GM12878 (cell line): ENCODE data around the gene LGMN. TPM values are rescaled to one million over a fixed set of nuclear protein-coding genes. Genes with fewer than 3 reads are reported as not detected.

Source experiments
- CHD4 ChIP-seq: fragments of 200-600 bp; sonication (generic); IDR thresholded peaks from 2 replicates; pipeline ENCODE4 v1.6.1; 2016; ENCODE audit warnings: mild to moderate bottlenecking
- FOXK2 ChIP-seq: fragments of 450-650 bp; IDR thresholded peaks from 2 replicates; pipeline ENCODE4 v1.6.1; 2017; ENCODE audit warnings: mild to moderate bottlenecking, moderate library complexity
- IKZF2 ChIP-seq, 2 experiments: fragments of 450-650 bp; IDR thresholded peaks; 2 replicates each; pipeline ENCODE4 v1.6.1; 2017; ENCODE audit warnings: mild to moderate bottlenecking in 2 of 2, moderate library complexity in 2 of 2
- IRF4 ChIP-seq: IDR thresholded peaks from 2 replicates; pipeline ENCODE4 v1.6.1; 2011; ENCODE audit warnings: low read depth, low read length
- KDM1A ChIP-seq: fragments of 200-600 bp; sonication (generic); IDR thresholded peaks from 2 replicates; pipeline ENCODE4 v1.6.1; 2016; ENCODE audit warnings: borderline replicate concordance
- MXI1 ChIP-seq: fragments of 150-350 bp; IDR thresholded peaks from 2 replicates; pipeline ENCODE4 v1.6.1; 2011; ENCODE audit warnings: low read depth, mild to moderate bottlenecking, inconsistent platforms, low read length, improper control_type of control experiment
- NFXL1 ChIP-seq: fragments of 450-650 bp; IDR thresholded peaks from 2 replicates; pipeline ENCODE4 v1.6.1; 2017; ENCODE audit warnings: antibody characterized with exemption, mild to moderate bottlenecking, borderline replicate concordance
- POLR2AphosphoS5 ChIP-seq: IDR thresholded peaks from 2 replicates; pipeline ENCODE4 v1.6.1; 2011; ENCODE audit warnings: mild to moderate bottlenecking, low read length, inconsistent platforms
- PRDM15 ChIP-seq: fragments of 450-650 bp; formaldehyde crosslinking; IDR thresholded peaks from 2 replicates; pipeline ENCODE4 v1.4.0; 2020; ENCODE audit warnings: mild to moderate bottlenecking, moderate library complexity
- RB1 ChIP-seq: fragments of 450-650 bp; formaldehyde crosslinking; IDR thresholded peaks from 2 replicates; pipeline ENCODE4 v1.6.1; 2017; ENCODE audit warnings: mild to moderate bottlenecking, borderline replicate concordance
- RELA ChIP-seq: fragments of 450-650 bp; IDR thresholded peaks from 2 replicates; pipeline ENCODE4 v1.8.0; 2014; ENCODE audit warnings: borderline replicate concordance; ENCODE audit not compliant: partially characterized antibody
- SIX5 ChIP-seq: IDR thresholded peaks from 2 replicates; pipeline ENCODE4 v1.6.1; 2011; ENCODE audit warnings: mild to moderate bottlenecking, low read depth, low read length, moderate library complexity; ENCODE audit not compliant: severe bottlenecking
- SMARCA5 ChIP-seq: fragments of 450-650 bp; IDR thresholded peaks from 2 replicates; pipeline ENCODE4 v1.6.1; 2017; ENCODE audit warnings: mild to moderate bottlenecking
- SREBF2 ChIP-seq: IDR thresholded peaks from 2 replicates; pipeline ENCODE4 v1.6.1; 2012; ENCODE audit warnings: mild to moderate bottlenecking, low read length
- SUPT20H ChIP-seq: IDR thresholded peaks from 2 replicates; pipeline ENCODE4 v1.6.1; 2011; ENCODE audit warnings: low read depth, mild to moderate bottlenecking, low read length, moderate library complexity, borderline replicate concordance; ENCODE audit not compliant: control insufficient read depth
- TCF7 ChIP-seq: IDR thresholded peaks from 2 replicates; pipeline ENCODE4 v1.6.1; 2014; ENCODE audit warnings: antibody characterized with exemption, borderline replicate concordance
- YBX1 ChIP-seq: fragments of 450-650 bp; IDR thresholded peaks from 2 replicates; pipeline ENCODE4 v1.6.1; 2016; ENCODE audit warnings: antibody characterized with exemption
- ZNF274 ChIP-seq: IDR thresholded peaks from one replicate; pipeline ENCODE4 v1.8.0; 2011; ENCODE audit not compliant: insufficient read length, insufficient read depth
- ZNF622 ChIP-seq: fragments of 450-650 bp; IDR thresholded peaks from 2 replicates; pipeline ENCODE4 v1.6.1; 2017; ENCODE audit warnings: mild to moderate bottlenecking, inconsistent platforms
- polyA plus RNA-seq, 11 experiments: library from polyadenylated mRNA; depleted of rRNA in 4 of 11; unstranded in 6 of 11; stranded (reverse) in 5 of 11; fragments of >200 nt; fragmentation: Nextera tagmentation in 4 of 11; fragmentation: Illumina TruSeq in 1 of 11; extraction: Ambion mirVana in 4 of 11; extraction: Trizol in 1 of 11; gene quantifications; 1 replicate in 1 of 11; 2 replicates in 10 of 11; pipeline versions ENCODE4 v1.2.1 to v1.2.3, GENCODE V29; 2011 to 2016; ENCODE audit warnings: inconsistent platforms in 2 of 11, missing spikeins in 2 of 11, low read depth in 1 of 11
- total RNA-seq, 4 experiments: library from RNA; depleted of rRNA in 3 of 4; stranded (reverse); fragments of >200 nt in 3 of 4; fragmentation: Illumina TruSeq in 1 of 4; extraction: Trizol in 1 of 4; gene quantifications; 2 replicates each; pipeline versions ENCODE4 v1.2.1 to v1.2.3, GENCODE V29; 2013 to 2021
- TF ChIP-seq, protein P1 (sequence below): fragments of 450-650 bp; IDR thresholded peaks from 2 replicates; pipeline ENCODE4 v1.6.1; 2017; ENCODE audit warnings: antibody characterized with exemption, mild to moderate bottlenecking, moderate library complexity
- TF ChIP-seq, protein P2 (sequence below), 3 experiments: IDR thresholded peaks in 2 of 3; conservative IDR thresholded peaks in 1 of 3; 2 replicates each; pipeline ENCODE4 v1.5.1; 2011; ENCODE audit warnings: low read depth in 3 of 3, low read length in 3 of 3, mild to moderate bottlenecking in 3 of 3, control low read depth in 2 of 3, moderate library complexity in 2 of 3, inconsistent platforms in 1 of 3, mixed read lengths in 1 of 3; ENCODE audit not compliant: control insufficient read depth in 2 of 3, insufficient read depth in 1 of 3; ENCODE audit errors: extremely low read depth in 1 of 3
- TF ChIP-seq, protein P3 (sequence below): IDR thresholded peaks from 2 replicates; pipeline ENCODE4 v1.6.1; 2011; ENCODE audit warnings: low read depth, low read length, improper control_type of control experiment, borderline replicate concordance

Gene LGMN
- total and polyA plus RNA-seq, 10 of the 15 experiments (the other 5 are each of a cell fraction or from before 2014, with no cell fraction given), result 0.71 to 192 (median 3.9) TPM

GRCh38 chr14:92675976-92676375 is 72.5 kb downstream of the LGMN start (continued):
- TF ChIP-seq, protein P1, sequence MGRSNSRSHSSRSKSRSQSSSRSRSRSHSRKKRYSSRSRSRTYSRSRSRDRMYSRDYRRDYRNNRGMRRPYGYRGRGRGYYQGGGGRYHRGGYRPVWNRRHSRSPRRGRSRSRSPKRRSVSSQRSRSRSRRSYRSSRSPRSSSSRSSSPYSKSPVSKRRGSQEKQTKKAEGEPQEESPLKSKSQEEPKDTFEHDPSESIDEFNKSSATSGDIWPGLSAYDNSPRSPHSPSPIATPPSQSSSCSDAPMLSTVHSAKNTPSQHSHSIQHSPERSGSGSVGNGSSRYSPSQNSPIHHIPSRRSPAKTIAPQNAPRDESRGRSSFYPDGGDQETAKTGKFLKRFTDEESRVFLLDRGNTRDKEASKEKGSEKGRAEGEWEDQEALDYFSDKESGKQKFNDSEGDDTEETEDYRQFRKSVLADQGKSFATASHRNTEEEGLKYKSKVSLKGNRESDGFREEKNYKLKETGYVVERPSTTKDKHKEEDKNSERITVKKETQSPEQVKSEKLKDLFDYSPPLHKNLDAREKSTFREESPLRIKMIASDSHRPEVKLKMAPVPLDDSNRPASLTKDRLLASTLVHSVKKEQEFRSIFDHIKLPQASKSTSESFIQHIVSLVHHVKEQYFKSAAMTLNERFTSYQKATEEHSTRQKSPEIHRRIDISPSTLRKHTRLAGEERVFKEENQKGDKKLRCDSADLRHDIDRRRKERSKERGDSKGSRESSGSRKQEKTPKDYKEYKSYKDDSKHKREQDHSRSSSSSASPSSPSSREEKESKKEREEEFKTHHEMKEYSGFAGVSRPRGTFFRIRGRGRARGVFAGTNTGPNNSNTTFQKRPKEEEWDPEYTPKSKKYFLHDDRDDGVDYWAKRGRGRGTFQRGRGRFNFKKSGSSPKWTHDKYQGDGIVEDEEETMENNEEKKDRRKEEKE, result no peak
- TF ChIP-seq SUPT20H (no peak), IRF4 (0 out of 2 replicates have a peak, but pooled peaks have one; percentile 15), CHD4 (no peak), TCF7 (no peak), FOXK2 (no peak), MXI1 (no peak), ZNF274 (no peak), KDM1A (no peak), PRDM15 (CRISPR knock-in tag) (no peak), SMARCA5 (no peak; the same call in 1 of the 2 replicates), RB1 (no peak), NFXL1 (no peak), YBX1 (no peak), POLR2AphosphoS5 (0 out of 2 replicates have a peak, but pooled peaks have one; percentile 19), IKZF2 (IDR thresholded peaks at IDR 0.05) (peak; percentile 38 to 54; a peak in 3 of 4 replicates), ZNF622 (no peak), SREBF2 (no peak), RELA (no peak), SIX5 (no peak)
- TF ChIP-seq, protein P2, sequence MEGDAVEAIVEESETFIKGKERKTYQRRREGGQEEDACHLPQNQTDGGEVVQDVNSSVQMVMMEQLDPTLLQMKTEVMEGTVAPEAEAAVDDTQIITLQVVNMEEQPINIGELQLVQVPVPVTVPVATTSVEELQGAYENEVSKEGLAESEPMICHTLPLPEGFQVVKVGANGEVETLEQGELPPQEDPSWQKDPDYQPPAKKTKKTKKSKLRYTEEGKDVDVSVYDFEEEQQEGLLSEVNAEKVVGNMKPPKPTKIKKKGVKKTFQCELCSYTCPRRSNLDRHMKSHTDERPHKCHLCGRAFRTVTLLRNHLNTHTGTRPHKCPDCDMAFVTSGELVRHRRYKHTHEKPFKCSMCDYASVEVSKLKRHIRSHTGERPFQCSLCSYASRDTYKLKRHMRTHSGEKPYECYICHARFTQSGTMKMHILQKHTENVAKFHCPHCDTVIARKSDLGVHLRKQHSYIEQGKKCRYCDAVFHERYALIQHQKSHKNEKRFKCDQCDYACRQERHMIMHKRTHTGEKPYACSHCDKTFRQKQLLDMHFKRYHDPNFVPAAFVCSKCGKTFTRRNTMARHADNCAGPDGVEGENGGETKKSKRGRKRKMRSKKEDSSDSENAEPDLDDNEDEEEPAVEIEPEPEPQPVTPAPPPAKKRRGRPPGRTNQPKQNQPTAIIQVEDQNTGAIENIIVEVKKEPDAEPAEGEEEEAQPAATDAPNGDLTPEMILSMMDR (IDR thresholded peaks at IDR 0.05 in 2 of 3, conservative IDR thresholded peaks at IDR 0.05 in 1 of 3; ENCODE audit: control insufficient read depth in 2 of 3, extremely low read depth in 1 of 3, insufficient read depth in 1 of 3, low read depth in 3 of 3, low read length in 3 of 3), result no peak
- TF ChIP-seq, protein P3, sequence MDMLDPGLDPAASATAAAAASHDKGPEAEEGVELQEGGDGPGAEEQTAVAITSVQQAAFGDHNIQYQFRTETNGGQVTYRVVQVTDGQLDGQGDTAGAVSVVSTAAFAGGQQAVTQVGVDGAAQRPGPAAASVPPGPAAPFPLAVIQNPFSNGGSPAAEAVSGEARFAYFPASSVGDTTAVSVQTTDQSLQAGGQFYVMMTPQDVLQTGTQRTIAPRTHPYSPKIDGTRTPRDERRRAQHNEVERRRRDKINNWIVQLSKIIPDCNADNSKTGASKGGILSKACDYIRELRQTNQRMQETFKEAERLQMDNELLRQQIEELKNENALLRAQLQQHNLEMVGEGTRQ, result no peak
